ENCODE measurements around the gene ECT2L. TPM values are rescaled to one million over a fixed set of nuclear protein-coding genes. Genes with fewer than 3 reads are reported as not detected.

Gene ECT2L
- total and polyA plus RNA-seq, 2 experiments from 2014 or later: not detected

- TF ChIP-seq CTCF (IDR thresholded peaks at IDR 0.05; ENCODE audit: low read depth, low read length): no peak
- Histone ChIP-seq H3K4me3 (no peak overlapping the region), H3K27me3 (no peaks in the 10 kb centered on the region), H3K27ac (no peak overlapping the region), H3K4me1 (ENCODE audit: low read depth) (no peaks in the 10 kb centered on the region), H3K36me3 (no peaks in the 10 kb centered on the region), H3K9me3 (ENCODE audit: low read depth) (no peaks in the 10 kb centered on the region)
- no peak for DNase-seq (ENCODE audit: low read depth in 1 of 2, low spot score in 1 of 2)
Measured at GRCh38 chr6:138847884-138848283, 52.0 kb downstream of the ECT2L start.

GRCh38 chr6:138848461-138848860, 52.6 kb downstream of the ECT2L start:
- TF ChIP-seq CTCF (IDR thresholded peaks at IDR 0.05; ENCODE audit: low read depth, low read length): no peak
- H3K4me1 ChIP-seq (ENCODE audit: low read depth): no peaks in the 10 kb centered on the region
- no peaks in the 10 kb centered on the region for H3K27me3 ChIP-seq
- no peaks in the 10 kb centered on the region for H3K36me3 ChIP-seq
- no peak overlapping the region for H3K27ac ChIP-seq
- DNase-seq (ENCODE audit: low read depth in 1 of 2, low spot score in 1 of 2): no peak
- no peaks in the 10 kb centered on the region for H3K9me3 ChIP-seq (ENCODE audit: low read depth)
- H3K4me3 ChIP-seq: no peak overlapping the region

- no peak overlapping the region for H3K4me3 ChIP-seq
- H3K9me3 ChIP-seq (ENCODE audit: low read depth): no peaks in the 10 kb centered on the region
- H3K36me3 ChIP-seq: no peaks in the 10 kb centered on the region
- TF ChIP-seq CTCF (IDR thresholded peaks at IDR 0.05; ENCODE audit: low read depth, low read length): no peak
- DNase-seq (ENCODE audit: low read depth in 1 of 2, low spot score in 1 of 2): no peak
- no peak overlapping the region for H3K27ac ChIP-seq
- no peaks in the 10 kb centered on the region for H3K4me1 ChIP-seq (ENCODE audit: low read depth)
- no peaks in the 10 kb centered on the region for H3K27me3 ChIP-seq
Measured at GRCh38 chr6:138849791-138850190, 53.9 kb downstream of the ECT2L start.

- Histone ChIP-seq H3K4me1 (ENCODE audit: low read depth) (no peaks in the 10 kb centered on the region), H3K27me3 (no peaks in the 10 kb centered on the region), H3K36me3 (no peaks in the 10 kb centered on the region), H3K27ac (no peak overlapping the region), H3K4me3 (no peak overlapping the region), H3K9me3 (ENCODE audit: low read depth) (no peaks in the 10 kb centered on the region)
- TF ChIP-seq CTCF (IDR thresholded peaks at IDR 0.05; ENCODE audit: low read depth, low read length): no peak
- peak in 1 of 2 donors; percentile 23 for DNase-seq (ENCODE audit: low read depth in 1 of 2, low spot score in 1 of 2)
Measured at GRCh38 chr6:138856654-138857053, 60.8 kb downstream of the ECT2L start.

- no peaks in the 10 kb centered on the region for H3K27me3 ChIP-seq
- H3K36me3 ChIP-seq: no peaks in the 10 kb centered on the region
- H3K4me3 ChIP-seq: no peak overlapping the region
- no peaks in the 10 kb centered on the region for H3K4me1 ChIP-seq (ENCODE audit: low read depth)
- no peak for DNase-seq (ENCODE audit: low read depth in 1 of 2, low spot score in 1 of 2)
- no peak for TF ChIP-seq CTCF (IDR thresholded peaks at IDR 0.05; ENCODE audit: low read depth, low read length)
- no peak overlapping the region for H3K27ac ChIP-seq
- no peaks in the 10 kb centered on the region for H3K9me3 ChIP-seq (ENCODE audit: low read depth)
Measured at GRCh38 chr6:138857775-138858174, 61.9 kb downstream of the ECT2L start.

DNA sequence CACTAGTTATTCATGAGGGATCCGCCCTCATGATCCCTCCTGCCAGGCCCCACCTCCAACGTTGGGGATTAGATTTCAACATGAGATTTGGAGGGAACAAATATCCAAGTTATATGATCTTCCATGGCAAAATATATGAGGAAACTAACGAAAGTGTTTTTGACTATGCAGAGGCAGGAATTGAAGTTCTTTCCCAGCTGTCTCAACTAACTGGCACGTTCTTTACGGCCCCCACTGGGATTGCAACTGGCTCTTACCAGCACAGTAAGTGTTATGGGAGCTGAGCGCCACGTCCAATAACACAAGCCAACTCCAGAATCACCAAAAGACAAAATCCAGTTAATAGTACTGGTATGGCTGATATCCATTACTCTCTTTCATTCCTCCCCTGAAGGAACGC, 66.6 kb downstream of the ECT2L start:
- Histone ChIP-seq H3K9me3 (ENCODE audit: low read depth) (no peaks in the 10 kb centered on the region), H3K27ac (no peak overlapping the region), H3K27me3 (no peaks in the 10 kb centered on the region), H3K4me3 (no peak overlapping the region), H3K4me1 (ENCODE audit: low read depth) (peaks cover 7% of the 10 kb centered on the region), H3K36me3 (no peaks in the 10 kb centered on the region)
- DNase-seq (ENCODE audit: low read depth in 1 of 2, low spot score in 1 of 2): no peak
- no peak for TF ChIP-seq CTCF (IDR thresholded peaks at IDR 0.05; ENCODE audit: low read depth, low read length)

Measured in cardiac muscle cell (in vitro differentiated cells and primary cell).